Transverse colon (tissue), 4 donors: ENCODE results near the gene NCDN. TPM values are rescaled to one million over a fixed set of nuclear protein-coding genes. Genes with fewer than 3 reads are reported as not detected.

Experiments
- DNase-seq: peaks from one replicate; pipeline ENCODE4 v3.0.0-alpha.2; 2019
- H3K27ac ChIP-seq, 4 donors: fragments of 200-600 bp; sonication (generic); 2 replicates each; pipeline ENCODE4 v1.5.1; 2016 to 2018; ENCODE audit warnings: inconsistent platforms in 4 of 4
- H3K27me3 ChIP-seq: fragments of 200-600 bp; sonication (generic); 2 replicates; pipeline ENCODE4 v1.5.1; 2017; ENCODE audit warnings: inconsistent platforms
- H3K36me3 ChIP-seq, 4 donors: fragments of 200-600 bp; sonication (generic); 2 replicates each; pipeline ENCODE4 v1.5.1; 2017 to 2019; ENCODE audit warnings: inconsistent platforms in 4 of 4
- H3K4me1 ChIP-seq, 4 donors: fragments of 200-600 bp; sonication (generic); 2 replicates each; pipeline ENCODE4 v1.5.1; 2017 to 2020; ENCODE audit warnings: inconsistent platforms in 4 of 4
- H3K4me3 ChIP-seq, 4 donors: fragments of 200-600 bp; sonication (generic); 1 replicate in 1 of 4; 2 replicates in 3 of 4; pipeline versions ENCODE4 v1.5.1 to v1.6.1; 2017 to 2019; ENCODE audit warnings: inconsistent platforms in 4 of 4
- H3K9me3 ChIP-seq, 2 donors: fragments of 200-600 bp; sonication (generic); 2 replicates each; pipeline ENCODE4 v1.5.1; 2017 to 2019; ENCODE audit warnings: inconsistent platforms in 2 of 2
- CTCF ChIP-seq, 5 experiments: fragments of 200-600 bp in 3 of 5; fragments of 450-650 bp in 2 of 5; sonication (generic) in 3 of 5; IDR thresholded peaks; 1 replicate in 2 of 5; 2 replicates in 3 of 5; pipeline ENCODE4 v1.5.1; 2016 to 2017; ENCODE audit warnings: antibody characterized with exemption in 5 of 5, inconsistent platforms in 3 of 5, mild to moderate bottlenecking in 2 of 5, moderate library complexity in 1 of 5
- EP300 ChIP-seq: sonication (generic); formaldehyde crosslinking; IDR thresholded peaks from one replicate; pipeline ENCODE4 v1.6.1; 2017; ENCODE audit warnings: antibody characterized with exemption, low read depth
- POLR2A ChIP-seq: fragments of 450-650 bp; IDR thresholded peaks from one replicate; pipeline ENCODE4 v1.6.1; 2016; ENCODE audit warnings: antibody characterized with exemption, mild to moderate bottlenecking, moderate library complexity
- POLR2AphosphoS5 ChIP-seq, 3 donors: sonication (generic); formaldehyde crosslinking; IDR thresholded peaks; one replicate each; pipeline ENCODE4 v1.6.1; 2016; ENCODE audit warnings: antibody characterized with exemption in 3 of 3
- WGBS, 2 donors: methylation state at CpG; one replicate each; pipeline ENCODE4 v1.1.5; 2018; ENCODE audit warnings: low coverage in 1 of 2; 5-methylcytosine and 5-hydroxymethylcytosine counted together
- in situ Hi-C, 4 donors: fragments of 200-750 bp; cut with MboI; loops; one replicate each; pipeline versions ENCODE4 v1.15.0 to v1.15.1; 2017; ENCODE audit warnings: low sequenced_read_pairs in 3 of 4, low pct_ligation_motif_present in 1 of 4, low pct_unique_long_range_greater_than_20kb in 1 of 4
- intact Hi-C: fragments of 100-400 bp; cut with DNase I; formaldehyde crosslinking; loops from one replicate; pipeline ENCODE4 v1.15.1; 2023; ENCODE audit warnings: low total_unique reads
- total RNA-seq, 4 donors: library from RNA; depleted of rRNA; stranded (reverse); fragments of >200 nt; gene quantifications; one replicate each; pipeline ENCODE4 v1.1.0, GENCODE V29; 2016

The NCDN gene
- total RNA-seq, 4 donors from 2014 or later: 6.7 to 11.3 (median 9.5) TPM

- Histone ChIP-seq H3K36me3 (peaks cover 0 to 27% (median 8%) of the 10 kb centered on the region in 4 donors), H3K27me3 (no peaks in the 10 kb centered on the region), H3K4me3 (peak overlapping the region; percentile 60 to 89 (median 70)), H3K4me1 (peaks cover 17 to 43% (median 37%) of the 10 kb centered on the region in 4 donors), H3K27ac (peak overlapping the region; percentile 88 to 96 (median 95)), H3K9me3 (no peaks in the 10 kb centered on the region)
- in situ Hi-C loops: loop anchor here in 2 of 4 donors (25.0 kb wide), 2 partner anchors 94 to 369 kb away; partner anchors contain the start of gene SFPQ (in 2 of the 2)
- TF ChIP-seq POLR2A (no peak), EP300 (no peak), POLR2AphosphoS5 (IDR thresholded peaks at IDR 0.05) (no peak), CTCF (IDR thresholded peaks at IDR 0.05) (no peak)
- 2 to 13% methylated on average over 1 to 15 of the region's 17 CpGs for WGBS, 2 donors
- no peak for DNase-seq
- intact Hi-C loops: no loop called here
These were observed 998 bp upstream of the NCDN start for GRCh38 chr1:35556484-35557117.

- peak; percentile 90 for DNase-seq
- Histone ChIP-seq H3K27ac (peak within 1 kb of the TSS; percentile 88 to 96 (median 95)), H3K4me3 (peak within 1 kb of the TSS; percentile 60 to 89 (median 70)), H3K9me3 (no peaks in the 10 kb centered on the region), H3K36me3 (peaks cover 0 to 22% (median 7%) of the 10 kb centered on the region in 4 donors), H3K27me3 (no peaks in the 10 kb centered on the region), H3K4me1 (peaks cover 17 to 43% (median 37%) of the 10 kb centered on the region in 4 donors)
- TF ChIP-seq CTCF (IDR thresholded peaks at IDR 0.05) (no peak), POLR2AphosphoS5 (IDR thresholded peaks at IDR 0.05) (peak; percentile 66 to 73 (median 67)), POLR2A (peak; percentile 68), EP300 (no peak)
- WGBS, 2 donors: 1% methylated on average over 17 of the region's 39 CpGs; no CpG with 5 or more reads in 1 of the 2 donors
- intact Hi-C loops (no loop called here), in situ Hi-C loops (loop anchor here in 2 of 4 donors (25.0 kb wide), 2 partner anchors 95 to 370 kb away; partner anchors contain the start of gene SFPQ (in 2 of the 2))
These were observed 435 bp upstream of the NCDN start, which contains the start of gene KIAA0319L for GRCh38 chr1:35557118-35557610. KIAA0319L (minus strand) TSS chr1:35557403; CDS start chr1:35554491, 2,912 bp downstream.

DNA sequence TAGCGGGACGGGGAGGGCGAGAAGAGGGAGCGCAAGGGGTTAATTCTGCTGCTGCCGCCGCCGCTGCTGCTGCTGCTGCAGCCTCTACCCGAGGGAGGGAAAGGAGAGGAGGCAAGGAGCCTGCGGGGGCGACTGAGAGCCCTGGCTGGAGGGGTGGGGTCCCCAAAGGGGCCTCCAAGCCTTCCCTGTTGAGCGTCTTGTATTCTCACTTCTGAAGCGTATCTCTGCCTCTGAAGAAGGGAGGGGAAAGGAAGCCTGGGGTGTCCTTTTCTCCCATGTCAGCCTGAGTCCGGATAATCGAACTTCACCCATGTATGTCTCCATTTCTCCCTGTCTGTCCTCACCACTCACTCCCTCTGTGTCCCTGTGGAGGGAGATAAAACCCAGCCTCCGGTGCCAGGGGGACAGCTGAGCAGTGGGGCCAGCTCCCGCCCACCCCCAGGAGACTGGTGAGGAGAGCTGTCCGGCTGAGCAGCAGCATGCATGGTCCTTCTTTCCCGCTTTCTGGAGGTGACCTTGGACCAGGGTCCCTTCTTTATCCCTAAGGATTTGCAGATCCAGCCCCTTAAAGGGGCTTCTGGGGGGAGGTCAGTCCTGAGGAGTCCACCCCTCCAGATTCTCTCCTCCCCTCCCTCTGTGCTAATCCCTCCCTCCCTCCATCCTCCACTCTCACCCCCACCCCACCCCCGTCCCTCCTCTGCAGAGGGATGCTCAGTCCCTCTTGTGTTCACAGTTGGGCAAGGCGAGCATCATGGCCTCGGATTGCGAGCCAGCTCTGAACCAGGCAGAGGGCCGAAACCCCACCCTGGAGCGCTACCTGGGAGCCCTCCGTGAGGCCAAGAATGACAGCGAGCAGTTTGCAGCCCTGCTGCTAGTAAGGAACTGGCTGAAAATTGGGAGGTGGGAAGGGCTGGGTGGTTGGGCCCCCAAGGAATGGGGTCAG, 1.0 kb downstream of the NCDN start:
- WGBS, 2 donors: 0 to 34% methylated on average over 2 to 26 of the region's 26 CpGs
- Histone ChIP-seq H3K4me1 (peaks cover 17 to 43% (median 37%) of the 10 kb centered on the region in 4 donors), H3K27ac (peak overlapping the region; percentile 88 to 96 (median 95)), H3K36me3 (peaks cover 0 to 8% (median 2%) of the 10 kb centered on the region in 4 donors), H3K9me3 (no peaks in the 10 kb centered on the region), H3K4me3 (peak overlapping the region; percentile 60 to 89 (median 70)), H3K27me3 (no peaks in the 10 kb centered on the region)
- in situ Hi-C loops (loop anchor here in 2 of 4 donors (25.0 kb wide), 2 partner anchors 96 to 371 kb away; partner anchors contain the start of gene SFPQ (in 2 of the 2)), intact Hi-C loops (no loop called here)
- DNase-seq: no peak
- no peak for TF ChIP-seq EP300
- TF ChIP-seq CTCF (IDR thresholded peaks at IDR 0.05): no peak
- no peak for TF ChIP-seq POLR2A
- TF ChIP-seq POLR2AphosphoS5 (IDR thresholded peaks at IDR 0.05): no peak
